A673 (cell line): ENCODE data around the gene SPNS3. TPM values are rescaled to one million over a fixed set of nuclear protein-coding genes. Genes with fewer than 3 reads are reported as not detected.

Source experiments
- BruUV-seq: library from RNA; stranded (reverse); fragments of 400-500 nt; replicated peaks from 2 replicates; lab custom pipeline; 2021; lab: Mats Ljungman, UMichigan
- CTCF ChIA-PET: fragments of 300-600 bp; sonication (Branson Sonifier 250); formaldehyde crosslinking; loops from one replicate; lab custom pipeline; 2022; ENCODE audit warnings: antibody characterized with exemption; lab: Charles Lee
- POLR2A ChIA-PET: fragments of 300-600 bp; sonication (Branson Sonifier 250); formaldehyde crosslinking; loops from one replicate; lab custom pipeline; 2022; ENCODE audit warnings: antibody characterized with exemption; ENCODE audit not compliant: low non-redundant PET; lab: Charles Lee
- DNase-seq: peaks from one replicate; pipeline ENCODE4 v3.0.0-alpha.2; 2015; ENCODE audit warnings: low spot score
- H3K27ac ChIP-seq: fragments of 200-600 bp; sonication (generic); 2 replicates; pipeline ENCODE4 v1.5.1; 2016; ENCODE audit warnings: mixed run types, low read depth, mild to moderate bottlenecking, mixed read lengths, antibody characterized with exemption, low read length; ENCODE audit not compliant: poor library complexity, severe bottlenecking
- H3K27me3 ChIP-seq: fragments of 200-600 bp; sonication (generic); replicated peaks from 2 replicates; pipeline ENCODE4 v1.6.1; 2017; ENCODE audit warnings: mixed run types, low read depth, mild to moderate bottlenecking, mixed read lengths, antibody characterized with exemption, low read length; ENCODE audit not compliant: insufficient read depth, poor library complexity
- H3K36me3 ChIP-seq: fragments of 200-600 bp; sonication (generic); 2 replicates; pipeline ENCODE4 v1.6.1; 2016; ENCODE audit warnings: mixed run types, mild to moderate bottlenecking, mixed read lengths, antibody characterized with exemption, low read length; ENCODE audit not compliant: insufficient read depth, poor library complexity, severe bottlenecking
- H3K4me1 ChIP-seq: fragments of 200-600 bp; sonication (generic); 2 replicates; pipeline ENCODE4 v1.6.1; 2017; ENCODE audit warnings: mixed run types, mild to moderate bottlenecking, mixed read lengths, antibody characterized with exemption, low read length; ENCODE audit not compliant: insufficient read depth, poor library complexity, severe bottlenecking
- H3K4me3 ChIP-seq: fragments of 200-600 bp; sonication (generic); 2 replicates; pipeline ENCODE4 v1.5.1; 2016; ENCODE audit warnings: low read depth, mixed run types, mild to moderate bottlenecking, mixed read lengths, low read length; ENCODE audit not compliant: poor library complexity, severe bottlenecking
- H3K9me3 ChIP-seq: fragments of 200-600 bp; sonication (generic); 2 replicates; pipeline ENCODE4 v1.6.1; 2016; ENCODE audit warnings: mixed run types, low read depth, mild to moderate bottlenecking, mixed read lengths, antibody characterized with exemption, low read length; ENCODE audit not compliant: poor library complexity, severe bottlenecking
- EZH2 ChIP-seq: fragments of 200-600 bp; sonication (generic); IDR thresholded peaks from 2 replicates; pipeline ENCODE4 v1.6.1; 2017; ENCODE audit warnings: borderline replicate concordance, low read depth, mild to moderate bottlenecking, mixed read lengths, antibody characterized with exemption, low read length; ENCODE audit not compliant: poor library complexity, severe bottlenecking
- intact Hi-C: fragments of 100-400 bp; cut with micrococcal nuclease; formaldehyde crosslinking; loops from one replicate; pipeline ENCODE4 v1.10.0; 2022; ENCODE audit not compliant: unreplicated experiment
- total RNA-seq: library from RNA; stranded (reverse); gene quantifications from 2 replicates; pipeline ENCODE4 v1.2.3, GENCODE V29; 2021
- TF ChIP-seq, protein P1 (sequence below): fragments of 300-800, 200-600 bp; sonication (generic); conservative IDR thresholded peaks from 2 replicates; pipeline ENCODE4 v1.5.1; 2017; ENCODE audit warnings: low read depth, mild to moderate bottlenecking, antibody characterized with exemption, low read length, moderate library complexity, mixed read lengths

Gene SPNS3
- total RNA-seq, 1 experiment from 2014 or later, result not detected

DNA sequence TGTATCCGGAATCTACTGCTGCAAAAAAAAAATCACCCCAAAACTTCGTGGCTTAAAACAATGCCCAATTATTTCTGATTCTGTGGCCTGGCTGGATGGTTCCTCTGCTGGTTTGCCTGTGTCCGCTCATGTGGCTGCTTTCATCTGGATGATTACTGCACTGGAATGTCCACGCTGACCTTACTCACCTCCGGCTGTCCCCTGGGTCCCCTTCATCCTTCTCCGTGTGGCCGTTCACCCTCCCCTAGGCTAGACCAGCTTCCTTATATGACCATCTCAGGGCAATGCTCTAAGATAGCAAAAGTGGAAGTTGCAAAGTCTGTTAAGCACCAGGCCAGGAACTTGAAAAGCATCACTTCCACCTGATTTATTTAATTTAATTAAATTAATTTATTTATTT is 33.5 kb downstream of the SPNS3 start:
- POLR2A ChIA-PET, result no interaction called here
- DNase-seq, result no peak
- H3K4me3 ChIP-seq, result no peak overlapping the region
- no peaks in the 10 kb centered on the region for H3K9me3 ChIP-seq
- no peaks in the 10 kb centered on the region for H3K4me1 ChIP-seq
- H3K36me3 ChIP-seq, result no peaks in the 10 kb centered on the region
- CTCF ChIA-PET, result no interaction called here
- no peaks in the 10 kb centered on the region for H3K27me3 ChIP-seq
- TF ChIP-seq, protein P1, sequence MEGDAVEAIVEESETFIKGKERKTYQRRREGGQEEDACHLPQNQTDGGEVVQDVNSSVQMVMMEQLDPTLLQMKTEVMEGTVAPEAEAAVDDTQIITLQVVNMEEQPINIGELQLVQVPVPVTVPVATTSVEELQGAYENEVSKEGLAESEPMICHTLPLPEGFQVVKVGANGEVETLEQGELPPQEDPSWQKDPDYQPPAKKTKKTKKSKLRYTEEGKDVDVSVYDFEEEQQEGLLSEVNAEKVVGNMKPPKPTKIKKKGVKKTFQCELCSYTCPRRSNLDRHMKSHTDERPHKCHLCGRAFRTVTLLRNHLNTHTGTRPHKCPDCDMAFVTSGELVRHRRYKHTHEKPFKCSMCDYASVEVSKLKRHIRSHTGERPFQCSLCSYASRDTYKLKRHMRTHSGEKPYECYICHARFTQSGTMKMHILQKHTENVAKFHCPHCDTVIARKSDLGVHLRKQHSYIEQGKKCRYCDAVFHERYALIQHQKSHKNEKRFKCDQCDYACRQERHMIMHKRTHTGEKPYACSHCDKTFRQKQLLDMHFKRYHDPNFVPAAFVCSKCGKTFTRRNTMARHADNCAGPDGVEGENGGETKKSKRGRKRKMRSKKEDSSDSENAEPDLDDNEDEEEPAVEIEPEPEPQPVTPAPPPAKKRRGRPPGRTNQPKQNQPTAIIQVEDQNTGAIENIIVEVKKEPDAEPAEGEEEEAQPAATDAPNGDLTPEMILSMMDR, result no peak
- no peak for TF ChIP-seq EZH2
- BruUV-seq, result no TSS peak
- no peak overlapping the region for H3K27ac ChIP-seq
- intact Hi-C loops, result no loop called here

GRCh38 chr17:4469552-4469951 is 35.8 kb downstream of the SPNS3 start:
- BruUV-seq, result no TSS peak
- TF ChIP-seq, protein P1, result no peak
- TF ChIP-seq EZH2, result no peak
- Histone ChIP-seq H3K4me3 (no peak overlapping the region), H3K4me1 (no peaks in the 10 kb centered on the region), H3K36me3 (no peaks in the 10 kb centered on the region), H3K27ac (no peak overlapping the region), H3K27me3 (no peaks in the 10 kb centered on the region), H3K9me3 (no peaks in the 10 kb centered on the region)
- POLR2A ChIA-PET, result no interaction called here
- CTCF ChIA-PET, result no interaction called here
- no peak for DNase-seq
- intact Hi-C loops, result no loop called here

- POLR2A ChIA-PET, result no interaction called here
Observed at GRCh38 chr17:4472286-4472685, 38.5 kb downstream of the SPNS3 start.

More at GRCh38 chr17:4472286-4472685, 38.5 kb downstream of the SPNS3 start:
- no peak for DNase-seq
- H3K4me1 ChIP-seq, result no peaks in the 10 kb centered on the region
- intact Hi-C loops, result no loop called here
- no peaks in the 10 kb centered on the region for H3K27me3 ChIP-seq
- TF ChIP-seq, protein P1, result no peak
- TF ChIP-seq EZH2, result no peak
- no peaks in the 10 kb centered on the region for H3K36me3 ChIP-seq
- no peak overlapping the region for H3K4me3 ChIP-seq
- H3K9me3 ChIP-seq, result no peaks in the 10 kb centered on the region
- BruUV-seq, result no TSS peak
- H3K27ac ChIP-seq, result no peak overlapping the region
- CTCF ChIA-PET, result no interaction called here
